Measurements from ENCODE around the gene HABP2. TPM values are rescaled to one million over a fixed set of nuclear protein-coding genes. Genes with fewer than 3 reads are reported as not detected.

The HABP2 gene
- total and polyA plus RNA-seq, 2 experiments from 2014 or later = not detected

DNA sequence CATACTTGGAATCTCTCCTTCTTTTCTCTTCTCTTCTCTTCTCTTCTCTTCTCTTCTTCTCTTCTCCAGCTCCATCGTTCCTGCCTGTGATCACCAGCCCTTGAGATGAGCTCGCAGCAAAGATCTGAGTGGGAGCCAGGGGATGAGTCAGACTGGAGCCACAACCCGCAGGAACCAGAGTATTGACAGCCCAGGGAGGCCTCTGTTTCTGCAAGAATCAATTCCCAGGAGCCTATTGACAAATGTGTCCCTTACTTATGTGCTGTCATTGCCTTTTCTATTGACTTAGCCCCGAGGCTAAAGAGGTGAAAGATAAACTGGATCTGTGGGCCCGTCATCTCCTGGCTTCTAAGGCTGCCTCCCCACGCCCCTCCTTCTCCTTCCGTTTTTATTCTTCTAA is 13.1 kb upstream of the HABP2 start:
- Histone ChIP-seq H3K4me1 (ENCODE audit: insufficient read depth) (no peaks in the 10 kb centered on the region), H3K79me2 (replicated peaks; ENCODE audit: insufficient read depth) (no peaks in the 10 kb centered on the region), H3K9me2 (ENCODE audit: insufficient read depth) (no peaks in the 10 kb centered on the region), H3K36me3 (ENCODE audit: insufficient read depth) (no peaks in the 10 kb centered on the region), H3K4me3 (no peak overlapping the region), H2AFZ (no peak overlapping the region), H3K27me3 (ENCODE audit: insufficient read depth) (no peaks in the 10 kb centered on the region), H3K27ac (ENCODE audit: low read depth) (no peak overlapping the region), H3F3A (replicated peaks; ENCODE audit: low read depth) (no peaks in the 10 kb centered on the region), H3K4me2 (no peak overlapping the region), H4K20me1 (replicated peaks; ENCODE audit: insufficient read depth) (no peaks in the 10 kb centered on the region; the same call in 1 of the 2 replicates)
- Mint-ChIP-seq H3K9me3 (no peaks in the 10 kb centered on the region), H3K4me3 (no peak overlapping the region), H3K4me1 (no peaks in the 10 kb centered on the region), H3K27me3 (ENCODE audit: insufficient read depth, low read depth, poor library complexity) (peaks cover 6% of the 10 kb centered on the region), H3K27ac (no peak overlapping the region), H3K36me3 (ENCODE audit: low read depth) (no peaks in the 10 kb centered on the region)
- TF ChIP-seq POLR2AphosphoS5 (IDR thresholded peaks at IDR 0.05; ENCODE audit: low read depth) = no peak
- DNase-seq (ENCODE audit: low spot score) = no peak
- no peak for ATAC-seq

DNA sequence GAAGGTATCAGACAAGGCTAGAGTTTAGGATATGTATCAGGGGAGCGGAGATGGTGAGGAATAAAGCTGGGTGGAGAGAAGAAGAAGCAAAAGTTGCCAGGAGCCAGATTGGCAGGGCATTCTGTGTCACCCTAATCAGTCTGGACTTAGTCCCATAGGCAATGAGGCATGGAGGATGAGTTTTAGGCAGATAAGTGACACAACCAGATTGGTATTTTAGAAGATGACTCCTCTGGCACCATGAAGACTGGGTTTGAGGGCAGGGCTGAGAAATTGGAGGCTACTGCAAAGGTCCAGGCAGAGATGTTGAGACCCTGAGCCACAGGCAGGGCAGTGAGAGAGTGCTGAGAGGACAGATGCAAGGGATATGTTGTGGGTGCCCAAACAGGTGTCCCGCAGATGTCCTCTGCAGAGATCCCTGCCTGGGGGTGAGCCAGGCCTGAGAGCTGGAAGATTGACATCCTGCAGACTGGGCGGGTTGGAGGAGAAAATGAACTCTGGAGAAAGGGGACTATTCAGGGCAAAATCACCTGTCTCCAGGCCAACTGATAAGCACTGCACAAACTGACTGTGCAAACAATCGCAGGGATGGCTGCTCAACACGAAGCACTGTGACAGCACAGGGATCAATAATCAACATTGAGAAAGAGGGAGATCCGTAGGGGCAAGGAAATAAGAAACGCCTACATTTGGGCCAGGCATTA is 11.9 kb upstream of the HABP2 start:
- peaks cover 7% of the 10 kb centered on the region for H3K27me3 Mint-ChIP-seq (ENCODE audit: insufficient read depth, low read depth, poor library complexity)
- H3K4me3 Mint-ChIP-seq = no peak overlapping the region
- H3K4me1 Mint-ChIP-seq = no peaks in the 10 kb centered on the region
- H3K9me3 Mint-ChIP-seq = no peaks in the 10 kb centered on the region
- H3K9me2 ChIP-seq (ENCODE audit: insufficient read depth) = no peaks in the 10 kb centered on the region
- H3K79me2 ChIP-seq (replicated peaks; ENCODE audit: insufficient read depth) = no peaks in the 10 kb centered on the region
- no peaks in the 10 kb centered on the region for H3F3A ChIP-seq (replicated peaks; ENCODE audit: low read depth)
- ATAC-seq = no peak
- H3K27ac ChIP-seq (ENCODE audit: low read depth) = no peak overlapping the region
- H4K20me1 ChIP-seq (replicated peaks; ENCODE audit: insufficient read depth) = no peaks in the 10 kb centered on the region; the same call in 1 of the 2 replicates
- no peaks in the 10 kb centered on the region for H3K36me3 Mint-ChIP-seq (ENCODE audit: low read depth)
- H3K27me3 ChIP-seq (ENCODE audit: insufficient read depth) = no peaks in the 10 kb centered on the region
- H2AFZ ChIP-seq = no peak overlapping the region
- no peak for DNase-seq (ENCODE audit: low spot score)
- H3K36me3 ChIP-seq (ENCODE audit: insufficient read depth) = no peaks in the 10 kb centered on the region
- no peak overlapping the region for H3K27ac Mint-ChIP-seq
- H3K4me1 ChIP-seq (ENCODE audit: insufficient read depth) = no peaks in the 10 kb centered on the region
- no peak overlapping the region for H3K4me3 ChIP-seq
- H3K4me2 ChIP-seq = no peak overlapping the region
- TF ChIP-seq, protein P1, sequence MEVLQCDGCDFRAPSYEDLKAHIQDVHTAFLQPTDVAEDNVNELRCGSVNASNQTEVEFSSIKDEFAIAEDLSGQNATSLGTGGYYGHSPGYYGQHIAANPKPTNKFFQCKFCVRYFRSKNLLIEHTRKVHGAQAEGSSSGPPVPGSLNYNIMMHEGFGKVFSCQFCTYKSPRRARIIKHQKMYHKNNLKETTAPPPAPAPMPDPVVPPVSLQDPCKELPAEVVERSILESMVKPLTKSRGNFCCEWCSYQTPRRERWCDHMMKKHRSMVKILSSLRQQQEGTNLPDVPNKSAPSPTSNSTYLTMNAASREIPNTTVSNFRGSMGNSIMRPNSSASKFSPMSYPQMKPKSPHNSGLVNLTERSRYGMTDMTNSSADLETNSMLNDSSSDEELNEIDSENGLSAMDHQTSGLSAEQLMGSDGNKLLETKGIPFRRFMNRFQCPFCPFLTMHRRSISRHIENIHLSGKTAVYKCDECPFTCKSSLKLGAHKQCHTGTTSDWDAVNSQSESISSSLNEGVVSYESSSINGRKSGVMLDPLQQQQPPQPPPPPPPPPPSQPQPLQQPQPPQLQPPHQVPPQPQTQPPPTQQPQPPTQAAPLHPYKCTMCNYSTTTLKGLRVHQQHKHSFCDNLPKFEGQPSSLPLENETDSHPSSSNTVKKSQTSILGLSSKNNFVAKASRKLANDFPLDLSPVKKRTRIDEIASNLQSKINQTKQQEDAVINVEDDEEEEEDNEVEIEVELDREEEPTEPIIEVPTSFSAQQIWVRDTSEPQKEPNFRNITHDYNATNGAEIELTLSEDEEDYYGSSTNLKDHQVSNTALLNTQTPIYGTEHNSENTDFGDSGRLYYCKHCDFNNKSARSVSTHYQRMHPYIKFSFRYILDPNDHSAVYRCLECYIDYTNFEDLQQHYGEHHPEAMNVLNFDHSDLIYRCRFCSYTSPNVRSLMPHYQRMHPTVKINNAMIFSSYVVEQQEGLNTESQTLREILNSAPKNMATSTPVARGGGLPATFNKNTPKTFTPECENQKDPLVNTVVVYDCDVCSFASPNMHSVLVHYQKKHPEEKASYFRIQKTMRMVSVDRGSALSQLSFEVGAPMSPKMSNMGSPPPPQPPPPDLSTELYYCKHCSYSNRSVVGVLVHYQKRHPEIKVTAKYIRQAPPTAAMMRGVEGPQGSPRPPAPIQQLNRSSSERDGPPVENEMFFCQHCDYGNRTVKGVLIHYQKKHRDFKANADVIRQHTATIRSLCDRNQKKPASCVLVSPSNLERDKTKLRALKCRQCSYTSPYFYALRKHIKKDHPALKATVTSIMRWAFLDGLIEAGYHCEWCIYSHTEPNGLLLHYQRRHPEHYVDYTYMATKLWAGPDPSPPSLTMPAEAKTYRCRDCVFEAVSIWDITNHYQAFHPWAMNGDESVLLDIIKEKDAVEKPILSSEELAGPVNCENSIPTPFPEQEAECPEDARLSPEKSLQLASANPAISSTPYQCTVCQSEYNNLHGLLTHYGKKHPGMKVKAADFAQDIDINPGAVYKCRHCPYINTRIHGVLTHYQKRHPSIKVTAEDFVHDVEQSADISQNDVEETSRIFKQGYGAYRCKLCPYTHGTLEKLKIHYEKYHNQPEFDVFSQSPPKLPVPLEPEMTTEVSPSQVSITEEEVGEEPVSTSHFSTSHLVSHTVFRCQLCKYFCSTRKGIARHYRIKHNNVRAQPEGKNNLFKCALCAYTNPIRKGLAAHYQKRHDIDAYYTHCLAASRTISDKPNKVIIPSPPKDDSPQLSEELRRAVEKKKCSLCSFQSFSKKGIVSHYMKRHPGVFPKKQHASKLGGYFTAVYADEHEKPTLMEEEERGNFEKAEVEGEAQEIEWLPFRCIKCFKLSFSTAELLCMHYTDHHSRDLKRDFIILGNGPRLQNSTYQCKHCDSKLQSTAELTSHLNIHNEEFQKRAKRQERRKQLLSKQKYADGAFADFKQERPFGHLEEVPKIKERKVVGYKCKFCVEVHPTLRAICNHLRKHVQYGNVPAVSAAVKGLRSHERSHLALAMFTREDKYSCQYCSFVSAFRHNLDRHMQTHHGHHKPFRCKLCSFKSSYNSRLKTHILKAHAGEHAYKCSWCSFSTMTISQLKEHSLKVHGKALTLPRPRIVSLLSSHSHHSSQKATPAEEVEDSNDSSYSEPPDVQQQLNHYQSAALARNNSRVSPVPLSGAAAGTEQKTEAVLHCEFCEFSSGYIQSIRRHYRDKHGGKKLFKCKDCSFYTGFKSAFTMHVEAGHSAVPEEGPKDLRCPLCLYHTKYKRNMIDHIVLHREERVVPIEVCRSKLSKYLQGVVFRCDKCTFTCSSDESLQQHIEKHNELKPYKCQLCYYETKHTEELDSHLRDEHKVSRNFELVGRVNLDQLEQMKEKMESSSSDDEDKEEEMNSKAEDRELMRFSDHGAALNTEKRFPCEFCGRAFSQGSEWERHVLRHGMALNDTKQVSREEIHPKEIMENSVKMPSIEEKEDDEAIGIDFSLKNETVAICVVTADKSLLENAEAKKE (CRISPR knock-in tag; IDR thresholded peaks at IDR 0.05) = no peak
- TF ChIP-seq JUNB (IDR thresholded peaks at IDR 0.05; ENCODE audit: unreplicated experiment) (no peak), CREB1 (CRISPR knock-in tag; IDR thresholded peaks at IDR 0.05; ENCODE audit: low read depth) (no peak), EZH2 (IDR thresholded peaks at IDR 0.05; ENCODE audit: low read depth, unreplicated experiment) (no peak), POLR2AphosphoS5 (IDR thresholded peaks at IDR 0.05; ENCODE audit: low read depth) (no peak)
- TF ChIP-seq, protein P2, sequence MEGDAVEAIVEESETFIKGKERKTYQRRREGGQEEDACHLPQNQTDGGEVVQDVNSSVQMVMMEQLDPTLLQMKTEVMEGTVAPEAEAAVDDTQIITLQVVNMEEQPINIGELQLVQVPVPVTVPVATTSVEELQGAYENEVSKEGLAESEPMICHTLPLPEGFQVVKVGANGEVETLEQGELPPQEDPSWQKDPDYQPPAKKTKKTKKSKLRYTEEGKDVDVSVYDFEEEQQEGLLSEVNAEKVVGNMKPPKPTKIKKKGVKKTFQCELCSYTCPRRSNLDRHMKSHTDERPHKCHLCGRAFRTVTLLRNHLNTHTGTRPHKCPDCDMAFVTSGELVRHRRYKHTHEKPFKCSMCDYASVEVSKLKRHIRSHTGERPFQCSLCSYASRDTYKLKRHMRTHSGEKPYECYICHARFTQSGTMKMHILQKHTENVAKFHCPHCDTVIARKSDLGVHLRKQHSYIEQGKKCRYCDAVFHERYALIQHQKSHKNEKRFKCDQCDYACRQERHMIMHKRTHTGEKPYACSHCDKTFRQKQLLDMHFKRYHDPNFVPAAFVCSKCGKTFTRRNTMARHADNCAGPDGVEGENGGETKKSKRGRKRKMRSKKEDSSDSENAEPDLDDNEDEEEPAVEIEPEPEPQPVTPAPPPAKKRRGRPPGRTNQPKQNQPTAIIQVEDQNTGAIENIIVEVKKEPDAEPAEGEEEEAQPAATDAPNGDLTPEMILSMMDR (conservative IDR thresholded peaks at IDR 0.05; ENCODE audit: low read depth in 2 of 2) = no peak
- TF ChIP-seq, protein P3, sequence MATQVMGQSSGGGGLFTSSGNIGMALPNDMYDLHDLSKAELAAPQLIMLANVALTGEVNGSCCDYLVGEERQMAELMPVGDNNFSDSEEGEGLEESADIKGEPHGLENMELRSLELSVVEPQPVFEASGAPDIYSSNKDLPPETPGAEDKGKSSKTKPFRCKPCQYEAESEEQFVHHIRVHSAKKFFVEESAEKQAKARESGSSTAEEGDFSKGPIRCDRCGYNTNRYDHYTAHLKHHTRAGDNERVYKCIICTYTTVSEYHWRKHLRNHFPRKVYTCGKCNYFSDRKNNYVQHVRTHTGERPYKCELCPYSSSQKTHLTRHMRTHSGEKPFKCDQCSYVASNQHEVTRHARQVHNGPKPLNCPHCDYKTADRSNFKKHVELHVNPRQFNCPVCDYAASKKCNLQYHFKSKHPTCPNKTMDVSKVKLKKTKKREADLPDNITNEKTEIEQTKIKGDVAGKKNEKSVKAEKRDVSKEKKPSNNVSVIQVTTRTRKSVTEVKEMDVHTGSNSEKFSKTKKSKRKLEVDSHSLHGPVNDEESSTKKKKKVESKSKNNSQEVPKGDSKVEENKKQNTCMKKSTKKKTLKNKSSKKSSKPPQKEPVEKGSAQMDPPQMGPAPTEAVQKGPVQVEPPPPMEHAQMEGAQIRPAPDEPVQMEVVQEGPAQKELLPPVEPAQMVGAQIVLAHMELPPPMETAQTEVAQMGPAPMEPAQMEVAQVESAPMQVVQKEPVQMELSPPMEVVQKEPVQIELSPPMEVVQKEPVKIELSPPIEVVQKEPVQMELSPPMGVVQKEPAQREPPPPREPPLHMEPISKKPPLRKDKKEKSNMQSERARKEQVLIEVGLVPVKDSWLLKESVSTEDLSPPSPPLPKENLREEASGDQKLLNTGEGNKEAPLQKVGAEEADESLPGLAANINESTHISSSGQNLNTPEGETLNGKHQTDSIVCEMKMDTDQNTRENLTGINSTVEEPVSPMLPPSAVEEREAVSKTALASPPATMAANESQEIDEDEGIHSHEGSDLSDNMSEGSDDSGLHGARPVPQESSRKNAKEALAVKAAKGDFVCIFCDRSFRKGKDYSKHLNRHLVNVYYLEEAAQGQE (IDR thresholded peaks at IDR 0.05; ENCODE audit: unreplicated experiment) = no peak
- TF ChIP-seq, protein P4, sequence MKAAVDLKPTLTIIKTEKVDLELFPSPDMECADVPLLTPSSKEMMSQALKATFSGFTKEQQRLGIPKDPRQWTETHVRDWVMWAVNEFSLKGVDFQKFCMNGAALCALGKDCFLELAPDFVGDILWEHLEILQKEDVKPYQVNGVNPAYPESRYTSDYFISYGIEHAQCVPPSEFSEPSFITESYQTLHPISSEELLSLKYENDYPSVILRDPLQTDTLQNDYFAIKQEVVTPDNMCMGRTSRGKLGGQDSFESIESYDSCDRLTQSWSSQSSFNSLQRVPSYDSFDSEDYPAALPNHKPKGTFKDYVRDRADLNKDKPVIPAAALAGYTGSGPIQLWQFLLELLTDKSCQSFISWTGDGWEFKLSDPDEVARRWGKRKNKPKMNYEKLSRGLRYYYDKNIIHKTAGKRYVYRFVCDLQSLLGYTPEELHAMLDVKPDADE (IDR thresholded peaks at IDR 0.05) = no peak

Data from GM23338 (cell line).